Neural cell (in vitro differentiated cells): ENCODE data around the gene HELZ. TPM values are rescaled to one million over a fixed set of nuclear protein-coding genes. Genes with fewer than 3 reads are reported as not detected.

Experiments
- H2AFZ ChIP-seq: fragments of 200-600, 300-800 bp; sonication (generic), shearing (Covaris generic); 2 replicates; pipeline ENCODE4 v1.6.0; 2014; ENCODE audit warnings: low read depth, mild to moderate bottlenecking, antibody characterized with exemption, low read length, moderate library complexity
- H3F3A ChIP-seq: fragments of 200-600 bp; shearing (Covaris generic); 2 replicates; pipeline ENCODE4 v1.6.1; 2016; ENCODE audit warnings: mild to moderate bottlenecking, moderate library complexity, mixed read lengths, antibody characterized with exemption, low read length; ENCODE audit not compliant: insufficient read depth, poor library complexity, severe bottlenecking
- H3K27ac ChIP-seq: fragments of 200-600, 300-800 bp; sonication (generic), shearing (Covaris generic); 2 replicates; pipeline ENCODE4 v1.5.1; 2014; ENCODE audit warnings: mild to moderate bottlenecking, low read length, moderate library complexity
- H3K27me3 ChIP-seq: fragments of 300-800, 200-600 bp; sonication (generic), shearing (Covaris generic); 2 replicates; pipeline ENCODE4 v1.6.0; 2014; ENCODE audit warnings: mild to moderate bottlenecking, low read depth, low read length, moderate library complexity; ENCODE audit not compliant: insufficient read depth
- H3K36me3 ChIP-seq: fragments of 300-800, 200-600 bp; sonication (generic), shearing (Covaris generic); 2 replicates; pipeline ENCODE4 v1.5.1; 2014; ENCODE audit warnings: mild to moderate bottlenecking, antibody characterized with exemption, low read length, moderate library complexity; ENCODE audit not compliant: insufficient read depth
- H3K4me2 ChIP-seq: fragments of 300-800, 200-600 bp; sonication (generic), shearing (Covaris generic); 2 replicates; pipeline ENCODE4 v1.6.0; 2014; ENCODE audit warnings: mild to moderate bottlenecking, low read length
- H3K4me3 ChIP-seq: fragments of 300-800, 200-600 bp; sonication (generic), shearing (Covaris generic); 2 replicates; pipeline ENCODE4 v1.5.1; 2014; ENCODE audit warnings: mild to moderate bottlenecking, low read length, moderate library complexity
- H3K79me2 ChIP-seq: fragments of 200-600 bp; shearing (Covaris generic); replicated peaks from 2 replicates; pipeline ENCODE4 v1.6.0; 2014; ENCODE audit warnings: mild to moderate bottlenecking, low read length, moderate library complexity; ENCODE audit not compliant: insufficient read depth
- H3K9ac ChIP-seq: fragments of 300-800, 200-600 bp; sonication (generic), shearing (Covaris generic); 2 replicates; pipeline ENCODE4 v1.6.1; 2016; ENCODE audit warnings: mild to moderate bottlenecking, low read length, mixed read lengths
- H3K9me2 ChIP-seq: fragments of 200-600 bp; shearing (Covaris generic); 2 replicates; pipeline ENCODE4 v1.6.1; 2016; ENCODE audit warnings: mild to moderate bottlenecking, low read length, mixed read lengths; ENCODE audit not compliant: insufficient read depth
- H3K9me3 ChIP-seq: fragments of 200-600, 300-800 bp; sonication (generic), shearing (Covaris generic); 2 replicates; pipeline ENCODE4 v1.6.1; 2016; ENCODE audit warnings: mild to moderate bottlenecking, mixed run types, low read length, moderate library complexity, mixed read lengths
- H4K20me1 ChIP-seq: fragments of 200-600 bp; shearing (Covaris generic); 2 replicates; pipeline ENCODE4 v1.6.1; 2016; ENCODE audit warnings: mild to moderate bottlenecking, mixed run types; ENCODE audit not compliant: insufficient read depth
- EP300 ChIP-seq: fragments of 450-650 bp; conservative IDR thresholded peaks from 2 replicates; pipeline ENCODE4 v1.6.1; 2014; ENCODE audit warnings: antibody characterized with exemption, mild to moderate bottlenecking, moderate library complexity; ENCODE audit not compliant: poor library complexity, severe bottlenecking
- EZH2 ChIP-seq: fragments of 200-600, 300-800 bp; shearing (Covaris generic), sonication (generic); IDR thresholded peaks from 2 replicates; pipeline ENCODE4 v1.6.1; 2014; ENCODE audit warnings: antibody characterized with exemption, low read length, borderline replicate concordance, mild to moderate bottlenecking; ENCODE audit not compliant: insufficient read depth, poor library complexity, severe bottlenecking
- MXI1 ChIP-seq: fragments of 450-650 bp; conservative IDR thresholded peaks from 2 replicates; pipeline ENCODE4 v1.6.1; 2014; ENCODE audit warnings: antibody characterized with exemption, mild to moderate bottlenecking; ENCODE audit not compliant: poor library complexity, severe bottlenecking
- POLR2AphosphoS5 ChIP-seq: IDR thresholded peaks from 2 replicates; pipeline ENCODE4 v1.6.1; 2012
- RAD21 ChIP-seq: fragments of 450-650 bp; conservative IDR thresholded peaks from 2 replicates; pipeline ENCODE4 v1.6.1; 2014; ENCODE audit warnings: antibody characterized with exemption, mild to moderate bottlenecking, moderate library complexity
- SMC3 ChIP-seq: fragments of 450-650 bp; conservative IDR thresholded peaks from 2 replicates; pipeline ENCODE4 v1.6.1; 2014; ENCODE audit warnings: antibody characterized with exemption, mild to moderate bottlenecking, moderate library complexity; ENCODE audit not compliant: poor library complexity
- TAF1 ChIP-seq: IDR thresholded peaks from 2 replicates; pipeline ENCODE4 v1.6.1; 2012; ENCODE audit warnings: low read depth
- polyA plus RNA-seq: library from polyadenylated mRNA; depleted of rRNA; stranded (reverse); fragments of >200 nt; gene quantifications from 2 replicates; pipeline ENCODE4 v1.2.3, GENCODE V29; 2014
- TF ChIP-seq, protein P1 (sequence below): fragments of 450-650 bp; IDR thresholded peaks from 2 replicates; pipeline ENCODE4 v1.5.1; 2014; ENCODE audit warnings: antibody characterized with exemption, mild to moderate bottlenecking, moderate library complexity; ENCODE audit not compliant: poor library complexity, severe bottlenecking
- TF ChIP-seq, protein P2 (sequence below): IDR thresholded peaks from 2 replicates; pipeline ENCODE4 v1.6.1; 2012; ENCODE audit warnings: borderline replicate concordance

The HELZ gene
- polyA plus RNA-seq, 1 donor from 2014 or later = 11.7 TPM

DNA sequence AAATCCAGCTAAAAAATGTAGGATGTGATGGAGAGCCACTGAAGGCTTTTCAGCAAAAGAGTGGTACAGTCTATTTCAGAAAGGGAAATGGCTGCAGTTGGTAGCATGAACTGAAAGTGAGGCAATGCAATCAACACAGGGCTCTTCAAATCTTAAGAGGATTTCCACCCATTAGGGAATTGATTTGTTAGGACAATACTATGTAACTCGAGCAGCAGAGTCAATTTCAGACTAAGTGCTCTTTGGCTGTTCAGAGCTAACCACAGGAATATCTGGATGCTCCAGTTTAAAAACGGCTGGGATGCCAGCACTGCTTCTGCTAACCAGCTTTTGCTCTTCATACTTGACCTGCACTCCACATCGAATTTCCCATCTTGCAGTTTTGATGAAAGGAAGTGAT lies 176.0 kb downstream of the HELZ start:
- H3K4me2 ChIP-seq = no peak overlapping the region
- H4K20me1 ChIP-seq = no peaks in the 10 kb centered on the region
- no peaks in the 10 kb centered on the region for H3F3A ChIP-seq

DNA sequence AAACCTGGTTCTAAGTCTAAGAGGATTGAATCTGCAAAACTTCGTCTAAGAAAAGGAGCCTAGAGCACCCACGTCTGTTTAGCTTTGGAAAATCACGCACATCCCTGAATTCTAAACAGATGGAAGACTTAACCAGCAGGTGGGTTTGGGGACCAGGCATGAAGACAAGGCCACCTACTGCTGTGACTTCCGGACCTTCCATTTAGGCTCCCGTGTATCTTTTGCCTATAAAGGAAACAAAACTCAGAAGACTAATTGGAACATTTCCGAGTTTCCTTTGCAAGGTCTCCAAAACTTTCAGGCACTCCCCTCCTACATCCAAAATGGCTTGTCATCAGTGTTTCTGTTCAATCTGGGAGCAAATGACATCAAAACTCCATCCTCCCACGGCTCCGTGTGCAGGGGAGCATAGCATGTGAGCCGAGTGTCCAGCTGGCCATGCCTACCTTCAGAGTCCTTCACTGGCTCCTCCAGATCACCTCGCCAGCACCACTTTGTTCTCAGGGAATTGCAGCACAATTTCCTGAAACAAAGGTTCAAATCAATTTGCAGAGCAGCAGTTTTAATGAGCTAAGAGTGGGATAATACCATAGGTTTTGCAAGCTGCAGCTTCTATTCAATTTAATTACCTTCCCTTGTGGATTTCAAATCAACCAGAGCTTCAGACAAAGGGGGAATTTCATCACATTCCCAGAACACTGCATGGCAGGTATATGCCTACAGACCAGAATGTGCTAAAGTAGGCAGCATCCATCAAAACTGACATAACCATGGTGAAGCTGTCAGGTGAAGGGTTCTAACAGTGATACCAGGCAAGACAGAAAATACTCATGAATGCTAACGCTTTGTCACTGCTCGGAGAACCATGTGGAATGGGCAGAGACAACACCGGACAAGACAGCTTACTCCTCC lies 177.2 kb downstream of the HELZ start:
- TF ChIP-seq, protein P1, sequence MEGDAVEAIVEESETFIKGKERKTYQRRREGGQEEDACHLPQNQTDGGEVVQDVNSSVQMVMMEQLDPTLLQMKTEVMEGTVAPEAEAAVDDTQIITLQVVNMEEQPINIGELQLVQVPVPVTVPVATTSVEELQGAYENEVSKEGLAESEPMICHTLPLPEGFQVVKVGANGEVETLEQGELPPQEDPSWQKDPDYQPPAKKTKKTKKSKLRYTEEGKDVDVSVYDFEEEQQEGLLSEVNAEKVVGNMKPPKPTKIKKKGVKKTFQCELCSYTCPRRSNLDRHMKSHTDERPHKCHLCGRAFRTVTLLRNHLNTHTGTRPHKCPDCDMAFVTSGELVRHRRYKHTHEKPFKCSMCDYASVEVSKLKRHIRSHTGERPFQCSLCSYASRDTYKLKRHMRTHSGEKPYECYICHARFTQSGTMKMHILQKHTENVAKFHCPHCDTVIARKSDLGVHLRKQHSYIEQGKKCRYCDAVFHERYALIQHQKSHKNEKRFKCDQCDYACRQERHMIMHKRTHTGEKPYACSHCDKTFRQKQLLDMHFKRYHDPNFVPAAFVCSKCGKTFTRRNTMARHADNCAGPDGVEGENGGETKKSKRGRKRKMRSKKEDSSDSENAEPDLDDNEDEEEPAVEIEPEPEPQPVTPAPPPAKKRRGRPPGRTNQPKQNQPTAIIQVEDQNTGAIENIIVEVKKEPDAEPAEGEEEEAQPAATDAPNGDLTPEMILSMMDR = no peak
- TF ChIP-seq POLR2AphosphoS5 (peak; percentile 78), RAD21 (peak; percentile 25), EP300 (peak; percentile 96), SMC3 (peak; percentile 10), MXI1 (peak; percentile 52), TAF1 (peak; percentile 29), EZH2 (no peak)
- TF ChIP-seq, protein P2, sequence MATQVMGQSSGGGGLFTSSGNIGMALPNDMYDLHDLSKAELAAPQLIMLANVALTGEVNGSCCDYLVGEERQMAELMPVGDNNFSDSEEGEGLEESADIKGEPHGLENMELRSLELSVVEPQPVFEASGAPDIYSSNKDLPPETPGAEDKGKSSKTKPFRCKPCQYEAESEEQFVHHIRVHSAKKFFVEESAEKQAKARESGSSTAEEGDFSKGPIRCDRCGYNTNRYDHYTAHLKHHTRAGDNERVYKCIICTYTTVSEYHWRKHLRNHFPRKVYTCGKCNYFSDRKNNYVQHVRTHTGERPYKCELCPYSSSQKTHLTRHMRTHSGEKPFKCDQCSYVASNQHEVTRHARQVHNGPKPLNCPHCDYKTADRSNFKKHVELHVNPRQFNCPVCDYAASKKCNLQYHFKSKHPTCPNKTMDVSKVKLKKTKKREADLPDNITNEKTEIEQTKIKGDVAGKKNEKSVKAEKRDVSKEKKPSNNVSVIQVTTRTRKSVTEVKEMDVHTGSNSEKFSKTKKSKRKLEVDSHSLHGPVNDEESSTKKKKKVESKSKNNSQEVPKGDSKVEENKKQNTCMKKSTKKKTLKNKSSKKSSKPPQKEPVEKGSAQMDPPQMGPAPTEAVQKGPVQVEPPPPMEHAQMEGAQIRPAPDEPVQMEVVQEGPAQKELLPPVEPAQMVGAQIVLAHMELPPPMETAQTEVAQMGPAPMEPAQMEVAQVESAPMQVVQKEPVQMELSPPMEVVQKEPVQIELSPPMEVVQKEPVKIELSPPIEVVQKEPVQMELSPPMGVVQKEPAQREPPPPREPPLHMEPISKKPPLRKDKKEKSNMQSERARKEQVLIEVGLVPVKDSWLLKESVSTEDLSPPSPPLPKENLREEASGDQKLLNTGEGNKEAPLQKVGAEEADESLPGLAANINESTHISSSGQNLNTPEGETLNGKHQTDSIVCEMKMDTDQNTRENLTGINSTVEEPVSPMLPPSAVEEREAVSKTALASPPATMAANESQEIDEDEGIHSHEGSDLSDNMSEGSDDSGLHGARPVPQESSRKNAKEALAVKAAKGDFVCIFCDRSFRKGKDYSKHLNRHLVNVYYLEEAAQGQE = peak; percentile 97
- H3K4me2 ChIP-seq = peak overlapping the region; percentile 52
- no peaks in the 10 kb centered on the region for H3K9me3 ChIP-seq
- peak overlapping the region; percentile 50 for H3K4me3 ChIP-seq
- H3K36me3 ChIP-seq = no peaks in the 10 kb centered on the region
- no peaks in the 10 kb centered on the region for H3F3A ChIP-seq
- no peaks in the 10 kb centered on the region for H3K27me3 ChIP-seq
- H3K9me2 ChIP-seq = no peaks in the 10 kb centered on the region
- peak overlapping the region; percentile 95 for H3K27ac ChIP-seq
- no peak overlapping the region for H2AFZ ChIP-seq
- H3K9ac ChIP-seq = peak overlapping the region; percentile 61
- no peaks in the 10 kb centered on the region for H3K79me2 ChIP-seq
- H4K20me1 ChIP-seq = no peaks in the 10 kb centered on the region

More for the DNA sequence above, 176.0 kb downstream of the HELZ start:
- Histone ChIP-seq H3K9me3 (no peaks in the 10 kb centered on the region), H3K27me3 (no peaks in the 10 kb centered on the region), H3K9me2 (no peaks in the 10 kb centered on the region), H3K79me2 (no peaks in the 10 kb centered on the region), H3K36me3 (no peaks in the 10 kb centered on the region), H3K9ac (peak overlapping the region; percentile 59), H2AFZ (no peak overlapping the region), H3K4me3 (peak overlapping the region; percentile 50), H3K27ac (peak overlapping the region; percentile 95)
- TF ChIP-seq RAD21 = no peak
